Endodermal cell (in vitro differentiated cells): ENCODE results near the gene ANXA8L1. TPM values are rescaled to one million over a fixed set of nuclear protein-coding genes. Genes with fewer than 3 reads are reported as not detected.
"Not testable (repeated sequence)": the region's sequence is repeated elsewhere in the genome, so short reads cannot be mapped to it uniquely, and the experiment has no call there.

ENCODE experiments used
- DNase-seq: peaks from one replicate; pipeline ENCODE4 v3.0.0-alpha.2; 2017
- H3K27ac ChIP-seq: 2 replicates; pipeline ENCODE4 v1.5.1; 2013; ENCODE audit warnings: mild to moderate bottlenecking, low read depth, low read length, moderate library complexity
- H3K27me3 ChIP-seq: 2 replicates; pipeline ENCODE4 v1.6.1; 2013; ENCODE audit warnings: mild to moderate bottlenecking, low read length, moderate library complexity; ENCODE audit not compliant: insufficient read depth, control insufficient read depth, poor library complexity, severe bottlenecking
- H3K36me3 ChIP-seq: 2 replicates; pipeline ENCODE4 v1.7.0; 2013; ENCODE audit warnings: mild to moderate bottlenecking, low read length, moderate library complexity; ENCODE audit not compliant: control insufficient read depth, insufficient read depth
- H3K4me1 ChIP-seq: one replicate; pipeline ENCODE4 v1.7.0; 2013; ENCODE audit warnings: low read length; ENCODE audit not compliant: control insufficient read depth, insufficient read depth
- H3K4me3 ChIP-seq: 2 replicates; pipeline ENCODE4 v1.5.1; 2013; ENCODE audit warnings: mild to moderate bottlenecking, low read length, moderate library complexity
- H3K9ac ChIP-seq: 2 replicates; pipeline ENCODE4 v1.6.1; 2013; ENCODE audit warnings: mild to moderate bottlenecking, low read length, moderate library complexity; ENCODE audit not compliant: poor library complexity, severe bottlenecking; ENCODE audit errors: extremely low read depth
- H3K9me3 ChIP-seq: 2 replicates; pipeline ENCODE4 v1.6.1; 2013; ENCODE audit warnings: mild to moderate bottlenecking, low read length, moderate library complexity; ENCODE audit not compliant: control insufficient read depth
- H3K27ac Mint-ChIP-seq: 2 replicates; pipeline ENCODE4 v1.8.0; 2020; ENCODE audit warnings: mixed read lengths
- H3K27me3 Mint-ChIP-seq: 2 replicates; pipeline ENCODE4 v1.8.0; 2021; ENCODE audit warnings: mild to moderate bottlenecking, mixed read lengths; ENCODE audit not compliant: insufficient read depth
- H3K36me3 Mint-ChIP-seq: 2 replicates; pipeline ENCODE4 v1.8.0; 2020; ENCODE audit warnings: low read depth, mixed read lengths
- H3K4me1 Mint-ChIP-seq: 2 replicates; pipeline ENCODE4 v1.8.0; 2020; ENCODE audit warnings: mixed read lengths
- H3K4me3 Mint-ChIP-seq: 2 replicates; pipeline ENCODE4 v1.8.0; 2020; ENCODE audit warnings: mild to moderate bottlenecking, moderate library complexity, mixed read lengths
- H3K9me3 Mint-ChIP-seq: 2 replicates; pipeline ENCODE4 v1.8.0; 2020; ENCODE audit warnings: mild to moderate bottlenecking, mixed read lengths
- WGBS, 2 experiments: methylation state at CpG; one replicate each; pipeline versions ENCODE4 v1.1.5 to v1.1.7; 2013; ENCODE audit warnings: missing lambda C conversion rate in 2 of 2, mixed read lengths in 1 of 2; ENCODE audit not compliant: insufficient coverage in 1 of 2, insufficient read length in 1 of 2; 5-methylcytosine and 5-hydroxymethylcytosine counted together
- total RNA-seq, 2 donors: library from RNA; stranded (reverse); fragmentation: NEBNext Ultra II Directional in 1 of 2; extraction: Animal tissue kit (Norgen Biotek cat#: 25700) in 1 of 2; gene quantifications; 2 replicates in 1 of 2; 3 replicates in 1 of 2; pipeline ENCODE4 v1.2.1, GENCODE V29; 2021

ANXA8L1 gene
- total RNA-seq, 2 donors from 2014 or later, result not detected

DNA sequence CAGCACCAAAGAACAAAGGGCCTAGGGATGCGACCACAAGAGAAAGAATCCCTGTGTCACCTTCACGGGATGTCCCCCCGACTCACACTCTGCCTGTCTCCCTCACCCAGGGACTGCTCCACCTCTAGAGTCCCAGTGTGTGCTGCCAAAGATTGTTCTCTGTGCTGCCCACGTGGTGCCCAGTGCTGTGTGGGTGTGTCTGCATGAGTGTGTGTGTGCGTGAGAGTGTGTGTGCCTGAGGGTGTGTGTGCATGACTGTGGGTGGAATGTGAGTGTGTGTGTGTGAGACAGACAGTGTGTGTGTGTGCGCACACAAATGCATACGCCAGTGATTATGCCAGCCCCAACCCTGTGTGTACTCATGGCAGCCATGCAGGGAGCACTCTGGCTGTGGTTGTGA, 10.3 kb downstream of the ANXA8L1 start:
- not testable (repeated sequence) for H3K4me3 Mint-ChIP-seq, H3K9ac ChIP-seq, H3K27ac Mint-ChIP-seq, H3K27me3 ChIP-seq, H3K36me3 ChIP-seq, H3K4me3 ChIP-seq, H3K27me3 Mint-ChIP-seq, H3K36me3 Mint-ChIP-seq, DNase-seq, H3K4me1 ChIP-seq, H3K27ac ChIP-seq, H3K4me1 Mint-ChIP-seq, H3K9me3 ChIP-seq, H3K9me3 Mint-ChIP-seq
- no CpG with 5 or more reads among the region's 7 CpGs for WGBS, 2 experiments

DNA sequence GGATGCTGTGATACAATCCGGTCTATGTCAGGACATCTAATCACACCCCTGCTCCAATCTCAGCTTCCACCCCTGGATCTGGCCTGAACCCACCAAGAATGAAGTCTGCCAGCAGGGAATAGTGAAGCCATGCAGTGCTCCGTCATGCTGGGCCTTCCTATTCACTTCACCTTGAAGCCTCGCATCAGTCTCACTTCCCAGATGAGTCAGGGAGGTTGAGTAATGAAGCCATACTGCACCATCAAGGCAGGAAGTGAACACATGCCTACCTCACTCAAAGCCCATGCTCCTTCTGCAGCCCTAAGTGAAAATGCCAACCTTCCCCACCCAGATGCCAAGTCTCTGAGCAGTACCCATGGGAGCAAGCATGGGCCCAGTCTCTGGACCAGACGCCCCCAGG, 11.1 kb downstream of the ANXA8L1 start:
- H3K27me3 ChIP-seq, DNase-seq, H3K9ac ChIP-seq, H3K27me3 Mint-ChIP-seq, H3K9me3 ChIP-seq, H3K4me3 ChIP-seq, H3K27ac ChIP-seq, H3K36me3 Mint-ChIP-seq, H3K36me3 ChIP-seq, H3K27ac Mint-ChIP-seq, H3K9me3 Mint-ChIP-seq, H3K4me1 ChIP-seq, H3K4me1 Mint-ChIP-seq, H3K4me3 Mint-ChIP-seq: not testable (repeated sequence)
- WGBS, 2 experiments, result no CpG with 5 or more reads among the region's 4 CpGs

DNA sequence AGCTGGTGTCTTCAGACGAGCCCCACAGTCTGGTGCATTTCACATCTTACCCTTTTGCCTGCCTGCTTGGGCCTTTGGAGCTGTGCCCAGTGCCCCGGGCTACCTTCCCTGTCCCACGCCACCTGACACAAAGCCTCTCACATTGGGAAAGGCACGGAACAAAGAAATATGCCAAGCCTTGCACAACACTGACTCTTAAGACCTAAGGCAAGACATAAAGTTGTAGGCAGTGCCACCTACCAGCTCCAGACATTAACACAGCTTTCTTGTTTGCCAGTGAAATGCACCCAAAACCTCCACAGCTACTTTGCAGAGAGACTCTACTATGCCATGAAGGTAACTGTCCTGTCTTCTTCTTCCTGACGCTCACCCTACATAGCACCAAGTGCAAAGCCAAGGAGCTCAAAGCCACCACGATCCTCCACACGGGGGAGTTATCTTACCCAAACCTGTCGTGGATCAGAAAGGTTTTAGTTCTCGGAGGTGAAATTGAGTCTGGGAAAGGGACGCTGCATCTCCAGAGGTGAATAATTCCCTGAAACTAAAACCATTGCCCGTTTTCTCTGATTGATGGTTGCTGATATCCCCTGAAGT, 11.8 kb downstream of the ANXA8L1 start:
- H3K36me3 Mint-ChIP-seq, DNase-seq: not testable (repeated sequence)

DNA sequence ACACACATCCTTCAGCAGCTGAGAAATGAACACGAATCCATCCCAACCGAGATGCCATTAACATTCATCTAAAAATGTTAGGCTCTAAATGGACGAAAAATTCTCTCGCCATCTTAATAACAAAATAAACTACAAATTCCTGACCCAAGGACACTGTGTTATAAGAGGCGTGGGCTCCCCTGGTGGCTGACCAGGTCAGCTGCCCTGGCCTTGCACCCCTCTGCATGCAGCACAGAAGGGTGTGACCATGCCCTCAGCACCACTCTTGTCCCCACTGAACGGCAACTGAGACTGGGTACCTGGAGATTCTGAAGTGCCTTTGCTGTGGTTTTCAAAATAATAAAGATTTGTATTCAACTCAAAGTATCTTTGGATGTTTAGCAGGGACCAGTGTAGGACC, 15.8 kb downstream of the ANXA8L1 start:
- H3K9me3 Mint-ChIP-seq, H3K9ac ChIP-seq, H3K4me3 Mint-ChIP-seq, H3K27ac Mint-ChIP-seq, H3K27me3 Mint-ChIP-seq, DNase-seq, H3K36me3 Mint-ChIP-seq, H3K27me3 ChIP-seq, H3K4me1 Mint-ChIP-seq, H3K36me3 ChIP-seq, H3K4me3 ChIP-seq, H3K27ac ChIP-seq, H3K4me1 ChIP-seq, H3K9me3 ChIP-seq: not testable (repeated sequence)
- WGBS, 2 experiments, result 100% methylated on average over 1 of the region's 6 CpGs; no CpG with 5 or more reads in 1 of the 2 experiments

More for the DNA sequence above, 11.8 kb downstream of the ANXA8L1 start:
- not testable (repeated sequence) for H3K4me1 ChIP-seq, H3K9me3 ChIP-seq, H3K27ac Mint-ChIP-seq, H3K4me3 Mint-ChIP-seq, H3K9me3 Mint-ChIP-seq, H3K27me3 ChIP-seq, H3K4me1 Mint-ChIP-seq, H3K9ac ChIP-seq, H3K4me3 ChIP-seq, H3K36me3 ChIP-seq, H3K27ac ChIP-seq, H3K27me3 Mint-ChIP-seq
- no CpG with 5 or more reads among the region's 11 CpGs for WGBS, 2 experiments

DNA sequence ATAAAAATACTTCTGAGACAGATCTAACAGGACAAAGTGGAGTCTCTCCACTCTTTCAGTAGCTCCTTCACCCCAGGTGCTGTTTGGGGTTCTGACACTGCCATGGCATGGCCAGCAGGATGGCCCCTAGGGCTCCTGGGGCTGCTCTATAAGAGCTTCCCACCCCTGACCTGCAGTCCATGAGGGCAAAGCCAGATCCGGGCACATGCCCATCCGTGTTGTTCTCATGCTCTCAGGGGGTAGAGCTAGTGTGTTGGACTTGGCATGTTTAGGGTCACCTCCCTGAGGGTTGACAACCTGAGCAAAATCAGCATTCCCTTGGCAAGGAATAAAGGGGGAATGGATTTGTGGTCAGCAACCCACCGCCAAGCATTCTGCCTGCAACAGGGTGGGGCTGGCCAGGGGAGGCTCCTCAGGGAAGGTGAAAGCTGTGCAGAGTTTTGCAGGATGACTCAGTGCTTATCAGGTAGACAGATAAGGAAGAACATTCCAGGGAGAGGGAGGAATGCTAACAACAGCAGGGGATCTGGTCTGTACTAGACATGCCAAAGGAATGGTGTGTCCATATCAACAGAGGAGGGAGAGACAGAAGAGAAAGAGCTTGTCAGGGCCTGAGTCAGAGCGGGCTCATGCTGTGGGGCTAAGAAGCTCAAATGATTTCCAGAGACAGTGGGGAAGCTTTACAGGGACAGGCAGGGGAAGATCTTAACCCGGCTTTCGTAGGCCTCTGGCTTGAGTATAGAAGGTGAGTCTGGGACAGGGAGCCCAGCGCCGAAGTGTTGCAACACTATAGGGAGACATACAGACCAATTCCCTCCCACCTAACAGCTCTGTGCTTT, 21.1 kb downstream of the ANXA8L1 start:
- not testable (repeated sequence) for H3K36me3 Mint-ChIP-seq, H3K9ac ChIP-seq, H3K36me3 ChIP-seq, H3K27me3 Mint-ChIP-seq, H3K27ac ChIP-seq, H3K4me3 Mint-ChIP-seq, H3K4me3 ChIP-seq, H3K4me1 ChIP-seq, H3K9me3 ChIP-seq, H3K27me3 ChIP-seq, H3K9me3 Mint-ChIP-seq
- WGBS, 2 experiments, result 39% methylated on average over 7 of the region's 8 CpGs; no CpG with 5 or more reads in 1 of the 2 experiments
- H3K27ac Mint-ChIP-seq, result peak overlapping the region; percentile 94
- H3K4me1 Mint-ChIP-seq, result peaks cover 11% of the 10 kb centered on the region
- DNase-seq, result peak; percentile 86

DNA sequence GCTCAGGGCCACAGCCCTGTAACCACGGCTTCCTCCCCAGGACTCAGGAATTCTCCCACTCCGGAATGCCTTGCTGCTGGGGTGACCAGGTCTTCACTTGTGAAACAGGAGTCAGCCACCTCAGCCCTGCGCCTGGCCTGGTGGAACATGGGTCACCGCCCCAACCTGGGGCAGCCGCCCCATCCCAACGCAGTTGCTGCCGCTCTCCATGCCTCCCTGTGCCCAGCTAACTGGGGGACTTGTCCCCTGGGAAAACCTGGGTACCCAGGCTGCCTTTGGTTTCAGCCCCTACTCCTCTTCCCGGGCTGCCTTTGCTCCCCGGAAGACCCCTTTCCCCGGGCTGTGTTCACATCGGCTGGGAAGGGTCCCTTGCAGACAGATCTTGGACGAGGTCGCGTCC, 22.2 kb downstream of the ANXA8L1 start:
- H3K4me3 ChIP-seq, H3K4me1 ChIP-seq, H3K9me3 ChIP-seq, H3K27me3 ChIP-seq, H3K27me3 Mint-ChIP-seq, H3K27ac ChIP-seq, H3K36me3 ChIP-seq, H3K9ac ChIP-seq, H3K36me3 Mint-ChIP-seq, H3K4me3 Mint-ChIP-seq, H3K27ac Mint-ChIP-seq, H3K9me3 Mint-ChIP-seq: not testable (repeated sequence)
- 67% methylated on average over 8 of the region's 14 CpGs; no CpG with 5 or more reads in 1 of the 2 experiments for WGBS, 2 experiments
- DNase-seq, result peak; percentile 50
- peaks cover 11% of the 10 kb centered on the region for H3K4me1 Mint-ChIP-seq
